Measurements from ENCODE around the gene FGFRL1.

Gene FGFRL1

DNA sequence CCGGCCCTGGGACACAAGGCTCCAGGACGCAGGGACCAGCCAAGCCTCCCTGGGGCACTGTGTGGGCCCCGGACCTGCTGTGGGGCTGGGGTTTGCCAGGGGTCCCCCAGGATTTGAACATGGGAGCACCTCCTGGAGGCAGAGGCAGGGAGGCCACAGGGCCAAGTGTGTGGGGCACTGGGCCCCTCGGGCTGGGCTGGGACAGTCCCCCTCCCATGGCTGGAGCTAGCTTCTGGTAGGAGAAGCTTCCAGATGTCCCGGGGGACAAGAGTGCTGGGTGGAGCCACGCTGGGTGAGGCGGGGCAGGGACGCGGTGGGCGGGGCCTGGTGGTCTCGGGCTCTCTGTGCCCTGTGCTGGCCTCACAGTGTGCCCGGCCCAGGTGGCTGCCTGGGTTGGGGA, 18.6 kb downstream of the FGFRL1 start:
- no peak overlapping the region for H3K27ac ChIP-seq (ENCODE audit: low read depth, low read length, poor library complexity, severe bottlenecking)
- H3K9me3 ChIP-seq (ENCODE audit: low read length): no peaks in the 10 kb centered on the region
- no peak overlapping the region for H3K4me2 ChIP-seq (ENCODE audit: low read length)
- no peaks in the 10 kb centered on the region for H3K36me3 ChIP-seq (ENCODE audit: insufficient read depth, low read length)
- H4K20me1 ChIP-seq (ENCODE audit: insufficient read depth, low read length): no peaks in the 10 kb centered on the region
- no peaks in the 10 kb centered on the region for H3K79me2 ChIP-seq (ENCODE audit: insufficient read depth, low read length)
- H3K9me2 ChIP-seq (ENCODE audit: low read depth, low read length): no peaks in the 10 kb centered on the region
- no peak overlapping the region for H2AFZ ChIP-seq (ENCODE audit: low read length)
- H3K4me1 ChIP-seq (ENCODE audit: insufficient read depth, low read length, severe bottlenecking): peaks cover 7% of the 10 kb centered on the region
- no peak overlapping the region for H3K9ac ChIP-seq (ENCODE audit: low read length)
- TF ChIP-seq, protein P1, sequence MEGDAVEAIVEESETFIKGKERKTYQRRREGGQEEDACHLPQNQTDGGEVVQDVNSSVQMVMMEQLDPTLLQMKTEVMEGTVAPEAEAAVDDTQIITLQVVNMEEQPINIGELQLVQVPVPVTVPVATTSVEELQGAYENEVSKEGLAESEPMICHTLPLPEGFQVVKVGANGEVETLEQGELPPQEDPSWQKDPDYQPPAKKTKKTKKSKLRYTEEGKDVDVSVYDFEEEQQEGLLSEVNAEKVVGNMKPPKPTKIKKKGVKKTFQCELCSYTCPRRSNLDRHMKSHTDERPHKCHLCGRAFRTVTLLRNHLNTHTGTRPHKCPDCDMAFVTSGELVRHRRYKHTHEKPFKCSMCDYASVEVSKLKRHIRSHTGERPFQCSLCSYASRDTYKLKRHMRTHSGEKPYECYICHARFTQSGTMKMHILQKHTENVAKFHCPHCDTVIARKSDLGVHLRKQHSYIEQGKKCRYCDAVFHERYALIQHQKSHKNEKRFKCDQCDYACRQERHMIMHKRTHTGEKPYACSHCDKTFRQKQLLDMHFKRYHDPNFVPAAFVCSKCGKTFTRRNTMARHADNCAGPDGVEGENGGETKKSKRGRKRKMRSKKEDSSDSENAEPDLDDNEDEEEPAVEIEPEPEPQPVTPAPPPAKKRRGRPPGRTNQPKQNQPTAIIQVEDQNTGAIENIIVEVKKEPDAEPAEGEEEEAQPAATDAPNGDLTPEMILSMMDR (IDR thresholded peaks at IDR 0.05; ENCODE audit: low read length): no peak
- TF ChIP-seq EZH2 (IDR thresholded peaks at IDR 0.05; ENCODE audit: borderline replicate concordance, low read length): no peak
- no peak overlapping the region for H3K4me3 ChIP-seq (ENCODE audit: low read depth, low read length, poor library complexity, severe bottlenecking)
- no peaks in the 10 kb centered on the region for H3F3A ChIP-seq (ENCODE audit: insufficient read depth, low read length)
- no peaks in the 10 kb centered on the region for H3K27me3 ChIP-seq (ENCODE audit: insufficient read depth, low read length)

DNA sequence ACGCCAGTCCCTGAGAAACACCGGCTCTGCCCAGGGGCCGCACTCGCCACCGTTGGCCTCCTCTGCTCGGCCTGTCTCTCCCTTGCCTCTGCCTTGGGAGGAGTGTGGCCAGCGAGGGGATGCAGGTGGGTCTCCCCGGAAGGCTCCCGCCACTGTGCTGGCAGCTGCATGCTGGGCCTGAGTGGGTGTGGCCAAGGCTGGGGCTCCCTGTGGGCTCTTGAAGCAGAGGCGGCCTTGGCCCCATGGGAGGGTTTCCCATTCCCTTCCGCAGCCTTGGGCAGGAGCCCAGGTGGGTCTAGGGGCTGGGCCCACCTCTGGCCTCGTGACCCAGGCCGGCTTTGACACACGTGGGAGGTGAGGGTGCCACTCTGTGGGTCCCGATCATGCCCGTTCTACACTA, 19.1 kb downstream of the FGFRL1 start:
- H3K4me2 ChIP-seq (ENCODE audit: low read length): no peak overlapping the region
- H3K9ac ChIP-seq (ENCODE audit: low read length): no peak overlapping the region
- no peaks in the 10 kb centered on the region for H3K9me3 ChIP-seq (ENCODE audit: low read length)
- H4K20me1 ChIP-seq (ENCODE audit: insufficient read depth, low read length): no peaks in the 10 kb centered on the region
- H3K9me2 ChIP-seq (ENCODE audit: low read depth, low read length): no peaks in the 10 kb centered on the region
- no peaks in the 10 kb centered on the region for H3K79me2 ChIP-seq (ENCODE audit: insufficient read depth, low read length)
- TF ChIP-seq, protein P1 (IDR thresholded peaks at IDR 0.05; ENCODE audit: low read length): no peak
- no peak for TF ChIP-seq EZH2 (IDR thresholded peaks at IDR 0.05; ENCODE audit: borderline replicate concordance, low read length)
- H3K27ac ChIP-seq (ENCODE audit: low read depth, low read length, poor library complexity, severe bottlenecking): no peak overlapping the region
- no peaks in the 10 kb centered on the region for H3K27me3 ChIP-seq (ENCODE audit: insufficient read depth, low read length)
- no peak overlapping the region for H3K4me3 ChIP-seq (ENCODE audit: low read depth, low read length, poor library complexity, severe bottlenecking)
- peaks cover 7% of the 10 kb centered on the region for H3K4me1 ChIP-seq (ENCODE audit: insufficient read depth, low read length, severe bottlenecking)
- no peaks in the 10 kb centered on the region for H3K36me3 ChIP-seq (ENCODE audit: insufficient read depth, low read length)
- no peak overlapping the region for H2AFZ ChIP-seq (ENCODE audit: low read length)
- no peaks in the 10 kb centered on the region for H3F3A ChIP-seq (ENCODE audit: insufficient read depth, low read length)

DNA sequence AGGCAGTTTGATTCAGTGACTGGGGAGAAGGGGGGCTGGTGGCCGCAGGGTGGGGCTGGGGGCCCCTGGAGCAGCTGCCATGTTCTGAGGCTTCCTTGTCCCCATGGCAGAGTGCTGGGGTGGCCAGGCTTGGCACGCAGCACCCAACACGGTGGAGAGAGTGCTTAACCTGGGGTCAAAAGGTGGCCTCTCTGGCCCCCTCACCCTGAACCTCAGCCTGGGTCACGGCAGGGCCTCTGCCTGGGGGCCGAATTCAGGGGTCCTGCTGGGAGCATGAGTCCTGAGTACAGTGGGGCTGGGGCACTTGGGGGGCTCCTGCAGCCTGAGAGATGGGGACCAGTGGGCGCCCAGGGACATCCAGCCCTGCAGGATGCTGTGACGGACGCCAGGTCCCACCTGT, 19.9 kb downstream of the FGFRL1 start:
- no peaks in the 10 kb centered on the region for H3K27me3 ChIP-seq (ENCODE audit: insufficient read depth, low read length)
- no peaks in the 10 kb centered on the region for H3K9me2 ChIP-seq (ENCODE audit: low read depth, low read length)
- H3K79me2 ChIP-seq (ENCODE audit: insufficient read depth, low read length): no peaks in the 10 kb centered on the region
- TF ChIP-seq, protein P1 (IDR thresholded peaks at IDR 0.05; ENCODE audit: low read length): no peak
- no peak for TF ChIP-seq EZH2 (IDR thresholded peaks at IDR 0.05; ENCODE audit: borderline replicate concordance, low read length)
- no peaks in the 10 kb centered on the region for H4K20me1 ChIP-seq (ENCODE audit: insufficient read depth, low read length)
- H3K4me2 ChIP-seq (ENCODE audit: low read length): no peak overlapping the region
- no peaks in the 10 kb centered on the region for H3K36me3 ChIP-seq (ENCODE audit: insufficient read depth, low read length)
- H3K4me1 ChIP-seq (ENCODE audit: insufficient read depth, low read length, severe bottlenecking): peaks cover 1% of the 10 kb centered on the region
- no peaks in the 10 kb centered on the region for H3F3A ChIP-seq (ENCODE audit: insufficient read depth, low read length)
- no peak overlapping the region for H3K4me3 ChIP-seq (ENCODE audit: low read depth, low read length, poor library complexity, severe bottlenecking)
- H2AFZ ChIP-seq (ENCODE audit: low read length): no peak overlapping the region
- H3K27ac ChIP-seq (ENCODE audit: low read depth, low read length, poor library complexity, severe bottlenecking): no peak overlapping the region
- no peak overlapping the region for H3K9ac ChIP-seq (ENCODE audit: low read length)
- H3K9me3 ChIP-seq (ENCODE audit: low read length): no peaks in the 10 kb centered on the region

All from OCI-LY1 (cell line).